H1 (cell line): ENCODE measurements around the gene BAK1. TPM values are rescaled to one million over a fixed set of nuclear protein-coding genes. Genes with fewer than 3 reads are reported as not detected.

ENCODE experiments used
- FOSL1 ChIP-seq: IDR thresholded peaks from 2 replicates; pipeline ENCODE4 v1.6.1; 2011; ENCODE audit warnings: mild to moderate bottlenecking, low read depth, low read length, moderate library complexity; ENCODE audit not compliant: insufficient read depth
- NANOG ChIP-seq: IDR thresholded peaks from 2 replicates; pipeline ENCODE4 v1.6.1; 2011; ENCODE audit warnings: low read length, low read depth, mild to moderate bottlenecking, inconsistent platforms; ENCODE audit not compliant: insufficient read depth, poor library complexity, severe bottlenecking
- polyA plus RNA-seq, 7 experiments: library from polyadenylated mRNA; depleted of rRNA in 3 of 7; stranded (reverse) in 5 of 7; unstranded in 2 of 7; fragments of >200 nt in 5 of 7; fragments of 200-250 nt in 2 of 7; gene quantifications; 1 replicate in 5 of 7; 2 replicates in 1 of 7; 4 replicates in 1 of 7; pipeline versions ENCODE4 v1.2.1 to v1.2.3, GENCODE V29; 2011 to 2013; ENCODE audit warnings: missing spikeins in 2 of 7, mixed read lengths in 2 of 7
- total RNA-seq: library from RNA; stranded (reverse); fragmentation: NEBNext Ultra II Directional; extraction: Animal tissue kit (Norgen Biotek cat#: 25700); gene quantifications from 2 replicates; pipeline ENCODE4 v1.2.1, GENCODE V29; 2021
- TF ChIP-seq, protein P1 (sequence below): fragments of 300-600 bp; sonication (generic); IDR thresholded peaks from 2 replicates; pipeline ENCODE4 v1.7.1; 2012; ENCODE audit warnings: low read length, moderate library complexity, mild to moderate bottlenecking, inconsistent platforms; ENCODE audit not compliant: insufficient replicate concordance

Gene BAK1
- total and polyA plus RNA-seq, 2 of the 8 experiments (the other 6 are each of a cell fraction or from before 2014, with no cell fraction given) = 43.3 to 43.4 TPM

- TF ChIP-seq FOSL1 = no peak
- TF ChIP-seq NANOG = no peak
- TF ChIP-seq, protein P1, sequence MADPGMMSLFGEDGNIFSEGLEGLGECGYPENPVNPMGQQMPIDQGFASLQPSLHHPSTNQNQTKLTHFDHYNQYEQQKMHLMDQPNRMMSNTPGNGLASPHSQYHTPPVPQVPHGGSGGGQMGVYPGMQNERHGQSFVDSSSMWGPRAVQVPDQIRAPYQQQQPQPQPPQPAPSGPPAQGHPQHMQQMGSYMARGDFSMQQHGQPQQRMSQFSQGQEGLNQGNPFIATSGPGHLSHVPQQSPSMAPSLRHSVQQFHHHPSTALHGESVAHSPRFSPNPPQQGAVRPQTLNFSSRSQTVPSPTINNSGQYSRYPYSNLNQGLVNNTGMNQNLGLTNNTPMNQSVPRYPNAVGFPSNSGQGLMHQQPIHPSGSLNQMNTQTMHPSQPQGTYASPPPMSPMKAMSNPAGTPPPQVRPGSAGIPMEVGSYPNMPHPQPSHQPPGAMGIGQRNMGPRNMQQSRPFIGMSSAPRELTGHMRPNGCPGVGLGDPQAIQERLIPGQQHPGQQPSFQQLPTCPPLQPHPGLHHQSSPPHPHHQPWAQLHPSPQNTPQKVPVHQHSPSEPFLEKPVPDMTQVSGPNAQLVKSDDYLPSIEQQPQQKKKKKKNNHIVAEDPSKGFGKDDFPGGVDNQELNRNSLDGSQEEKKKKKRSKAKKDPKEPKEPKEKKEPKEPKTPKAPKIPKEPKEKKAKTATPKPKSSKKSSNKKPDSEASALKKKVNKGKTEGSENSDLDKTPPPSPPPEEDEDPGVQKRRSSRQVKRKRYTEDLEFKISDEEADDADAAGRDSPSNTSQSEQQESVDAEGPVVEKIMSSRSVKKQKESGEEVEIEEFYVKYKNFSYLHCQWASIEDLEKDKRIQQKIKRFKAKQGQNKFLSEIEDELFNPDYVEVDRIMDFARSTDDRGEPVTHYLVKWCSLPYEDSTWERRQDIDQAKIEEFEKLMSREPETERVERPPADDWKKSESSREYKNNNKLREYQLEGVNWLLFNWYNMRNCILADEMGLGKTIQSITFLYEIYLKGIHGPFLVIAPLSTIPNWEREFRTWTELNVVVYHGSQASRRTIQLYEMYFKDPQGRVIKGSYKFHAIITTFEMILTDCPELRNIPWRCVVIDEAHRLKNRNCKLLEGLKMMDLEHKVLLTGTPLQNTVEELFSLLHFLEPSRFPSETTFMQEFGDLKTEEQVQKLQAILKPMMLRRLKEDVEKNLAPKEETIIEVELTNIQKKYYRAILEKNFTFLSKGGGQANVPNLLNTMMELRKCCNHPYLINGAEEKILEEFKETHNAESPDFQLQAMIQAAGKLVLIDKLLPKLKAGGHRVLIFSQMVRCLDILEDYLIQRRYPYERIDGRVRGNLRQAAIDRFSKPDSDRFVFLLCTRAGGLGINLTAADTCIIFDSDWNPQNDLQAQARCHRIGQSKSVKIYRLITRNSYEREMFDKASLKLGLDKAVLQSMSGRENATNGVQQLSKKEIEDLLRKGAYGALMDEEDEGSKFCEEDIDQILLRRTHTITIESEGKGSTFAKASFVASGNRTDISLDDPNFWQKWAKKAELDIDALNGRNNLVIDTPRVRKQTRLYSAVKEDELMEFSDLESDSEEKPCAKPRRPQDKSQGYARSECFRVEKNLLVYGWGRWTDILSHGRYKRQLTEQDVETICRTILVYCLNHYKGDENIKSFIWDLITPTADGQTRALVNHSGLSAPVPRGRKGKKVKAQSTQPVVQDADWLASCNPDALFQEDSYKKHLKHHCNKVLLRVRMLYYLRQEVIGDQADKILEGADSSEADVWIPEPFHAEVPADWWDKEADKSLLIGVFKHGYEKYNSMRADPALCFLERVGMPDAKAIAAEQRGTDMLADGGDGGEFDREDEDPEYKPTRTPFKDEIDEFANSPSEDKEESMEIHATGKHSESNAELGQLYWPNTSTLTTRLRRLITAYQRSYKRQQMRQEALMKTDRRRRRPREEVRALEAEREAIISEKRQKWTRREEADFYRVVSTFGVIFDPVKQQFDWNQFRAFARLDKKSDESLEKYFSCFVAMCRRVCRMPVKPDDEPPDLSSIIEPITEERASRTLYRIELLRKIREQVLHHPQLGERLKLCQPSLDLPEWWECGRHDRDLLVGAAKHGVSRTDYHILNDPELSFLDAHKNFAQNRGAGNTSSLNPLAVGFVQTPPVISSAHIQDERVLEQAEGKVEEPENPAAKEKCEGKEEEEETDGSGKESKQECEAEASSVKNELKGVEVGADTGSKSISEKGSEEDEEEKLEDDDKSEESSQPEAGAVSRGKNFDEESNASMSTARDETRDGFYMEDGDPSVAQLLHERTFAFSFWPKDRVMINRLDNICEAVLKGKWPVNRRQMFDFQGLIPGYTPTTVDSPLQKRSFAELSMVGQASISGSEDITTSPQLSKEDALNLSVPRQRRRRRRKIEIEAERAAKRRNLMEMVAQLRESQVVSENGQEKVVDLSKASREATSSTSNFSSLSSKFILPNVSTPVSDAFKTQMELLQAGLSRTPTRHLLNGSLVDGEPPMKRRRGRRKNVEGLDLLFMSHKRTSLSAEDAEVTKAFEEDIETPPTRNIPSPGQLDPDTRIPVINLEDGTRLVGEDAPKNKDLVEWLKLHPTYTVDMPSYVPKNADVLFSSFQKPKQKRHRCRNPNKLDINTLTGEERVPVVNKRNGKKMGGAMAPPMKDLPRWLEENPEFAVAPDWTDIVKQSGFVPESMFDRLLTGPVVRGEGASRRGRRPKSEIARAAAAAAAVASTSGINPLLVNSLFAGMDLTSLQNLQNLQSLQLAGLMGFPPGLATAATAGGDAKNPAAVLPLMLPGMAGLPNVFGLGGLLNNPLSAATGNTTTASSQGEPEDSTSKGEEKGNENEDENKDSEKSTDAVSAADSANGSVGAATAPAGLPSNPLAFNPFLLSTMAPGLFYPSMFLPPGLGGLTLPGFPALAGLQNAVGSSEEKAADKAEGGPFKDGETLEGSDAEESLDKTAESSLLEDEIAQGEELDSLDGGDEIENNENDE = no peak
Measured at GRCh38 chr6:33590531-33591198, 10.6 kb upstream of the BAK1 start (continued).
